T-helper 2 cell treated with Interferon-gamma antibody and Interleukin-4, amounts not matched to agents 5 μg/mL and 100 μg/mL, for 36 hours (primary cell): ENCODE data around the gene ZNF420.
"Not testable (repeated sequence)": the region's sequence is repeated elsewhere in the genome, so short reads cannot be mapped to it uniquely, and the experiment has no call there.

ENCODE experiments used
- DNase-seq: peaks from one replicate; pipeline ENCODE4 v3.0.0; 2021; ENCODE audit warnings: low spot score
- H3K27ac Mint-ChIP-seq: one replicate; pipeline ENCODE4 v1.8.0; 2021; ENCODE audit warnings: mild to moderate bottlenecking, mixed read lengths
- H3K27me3 Mint-ChIP-seq: one replicate; pipeline ENCODE4 v1.8.0; 2021; ENCODE audit warnings: low read depth, mixed read lengths
- H3K36me3 Mint-ChIP-seq: one replicate; pipeline ENCODE4 v1.8.0; 2021; ENCODE audit warnings: low read depth, mixed read lengths
- H3K4me1 Mint-ChIP-seq: one replicate; pipeline ENCODE4 v1.8.0; 2021; ENCODE audit warnings: low read depth, mixed read lengths
- H3K4me3 Mint-ChIP-seq: one replicate; pipeline ENCODE4 v1.8.0; 2022; ENCODE audit warnings: mild to moderate bottlenecking, moderate library complexity, mixed read lengths
- H3K9me3 Mint-ChIP-seq: one replicate; pipeline ENCODE4 v1.8.0; 2021; ENCODE audit warnings: mixed read lengths

Gene ZNF420

GRCh38 chr19:37095859-37096258 lies 17.6 kb downstream of the ZNF420 start:
- no peak for DNase-seq
- H3K4me1 Mint-ChIP-seq, result no peaks in the 10 kb centered on the region
- no peak overlapping the region for H3K4me3 Mint-ChIP-seq
- H3K27me3 Mint-ChIP-seq, result no peaks in the 10 kb centered on the region
- H3K9me3 Mint-ChIP-seq, result peaks cover 73% of the 10 kb centered on the region
- H3K27ac Mint-ChIP-seq, result no peak overlapping the region
- peaks cover 75% of the 10 kb centered on the region for H3K36me3 Mint-ChIP-seq

DNA sequence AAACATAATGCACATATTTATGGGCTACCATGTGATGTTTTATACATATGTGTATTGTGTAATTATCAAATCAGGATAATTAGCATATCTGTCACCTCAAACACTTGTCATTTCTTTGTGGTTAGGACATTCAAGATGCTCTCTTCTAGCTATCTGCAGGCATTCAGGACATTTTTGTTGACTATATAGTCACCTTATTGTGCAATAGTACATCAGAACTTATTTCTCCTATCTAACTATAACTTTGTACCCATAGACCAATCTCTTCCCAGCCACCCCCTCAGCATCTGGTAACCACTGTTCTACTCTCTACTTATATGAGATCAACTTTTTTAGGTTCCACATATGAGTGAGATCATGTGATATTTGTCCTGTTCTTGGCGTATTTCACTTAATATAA lies 20.3 kb downstream of the ZNF420 start:
- H3K4me3 Mint-ChIP-seq, result no peak overlapping the region

GRCh38 chr19:37104135-37104534 lies 25.9 kb downstream of the ZNF420 start:
- not testable (repeated sequence) for H3K27me3 Mint-ChIP-seq, DNase-seq, H3K4me1 Mint-ChIP-seq, H3K4me3 Mint-ChIP-seq, H3K27ac Mint-ChIP-seq
- peaks cover 79% of the 10 kb centered on the region for H3K36me3 Mint-ChIP-seq
- H3K9me3 Mint-ChIP-seq, result peaks cover 76% of the 10 kb centered on the region

More for the DNA sequence above, 20.3 kb downstream of the ZNF420 start:
- H3K27ac Mint-ChIP-seq, result no peak overlapping the region
- H3K27me3 Mint-ChIP-seq, result no peaks in the 10 kb centered on the region
- H3K9me3 Mint-ChIP-seq, result peaks cover 71% of the 10 kb centered on the region
- no peak for DNase-seq
- peaks cover 74% of the 10 kb centered on the region for H3K36me3 Mint-ChIP-seq
- H3K4me1 Mint-ChIP-seq, result no peaks in the 10 kb centered on the region

DNA sequence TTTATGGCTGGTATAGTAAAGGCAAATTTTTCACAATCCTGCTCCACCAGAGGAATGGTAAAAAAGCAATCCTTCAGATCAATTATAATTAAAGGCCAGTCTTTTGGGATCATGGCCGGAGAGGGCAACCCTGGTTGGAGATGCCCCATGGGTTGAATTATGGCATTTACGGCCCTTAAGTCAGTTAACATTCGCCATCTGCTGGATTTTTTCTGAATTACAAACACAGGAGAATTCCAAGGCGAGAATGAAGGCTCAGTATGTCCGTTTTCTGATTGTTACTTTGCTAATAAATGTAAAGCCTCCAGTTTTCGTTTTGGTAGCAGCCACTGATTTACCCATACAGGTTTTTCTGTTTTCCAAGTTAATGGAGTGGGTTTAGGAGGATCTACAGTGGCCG lies 33.5 kb downstream of the ZNF420 start:
- not testable (repeated sequence) for H3K4me1 Mint-ChIP-seq, DNase-seq

GRCh38 chr19:37114001-37114400 lies 35.8 kb downstream of the ZNF420 start:
- Mint-ChIP-seq H3K9me3 (peaks cover 77% of the 10 kb centered on the region), H3K36me3 (peaks cover 62% of the 10 kb centered on the region), H3K27me3 (no peaks in the 10 kb centered on the region), H3K27ac (no peak overlapping the region), H3K4me1 (no peaks in the 10 kb centered on the region), H3K4me3 (no peak overlapping the region)
- DNase-seq, result no peak

More for the DNA sequence above, 33.5 kb downstream of the ZNF420 start:
- Mint-ChIP-seq H3K36me3 (peaks cover 80% of the 10 kb centered on the region), H3K9me3 (peaks cover 86% of the 10 kb centered on the region)
- H3K4me3 Mint-ChIP-seq, H3K27ac Mint-ChIP-seq, H3K27me3 Mint-ChIP-seq: not testable (repeated sequence)

GRCh38 chr19:37122093-37122492 lies 43.9 kb downstream of the ZNF420 start:
- not testable (repeated sequence) for DNase-seq, H3K4me3 Mint-ChIP-seq, H3K27me3 Mint-ChIP-seq, H3K4me1 Mint-ChIP-seq, H3K27ac Mint-ChIP-seq
- H3K9me3 Mint-ChIP-seq, result peaks cover 61% of the 10 kb centered on the region
- H3K36me3 Mint-ChIP-seq, result peaks cover 20% of the 10 kb centered on the region

DNA sequence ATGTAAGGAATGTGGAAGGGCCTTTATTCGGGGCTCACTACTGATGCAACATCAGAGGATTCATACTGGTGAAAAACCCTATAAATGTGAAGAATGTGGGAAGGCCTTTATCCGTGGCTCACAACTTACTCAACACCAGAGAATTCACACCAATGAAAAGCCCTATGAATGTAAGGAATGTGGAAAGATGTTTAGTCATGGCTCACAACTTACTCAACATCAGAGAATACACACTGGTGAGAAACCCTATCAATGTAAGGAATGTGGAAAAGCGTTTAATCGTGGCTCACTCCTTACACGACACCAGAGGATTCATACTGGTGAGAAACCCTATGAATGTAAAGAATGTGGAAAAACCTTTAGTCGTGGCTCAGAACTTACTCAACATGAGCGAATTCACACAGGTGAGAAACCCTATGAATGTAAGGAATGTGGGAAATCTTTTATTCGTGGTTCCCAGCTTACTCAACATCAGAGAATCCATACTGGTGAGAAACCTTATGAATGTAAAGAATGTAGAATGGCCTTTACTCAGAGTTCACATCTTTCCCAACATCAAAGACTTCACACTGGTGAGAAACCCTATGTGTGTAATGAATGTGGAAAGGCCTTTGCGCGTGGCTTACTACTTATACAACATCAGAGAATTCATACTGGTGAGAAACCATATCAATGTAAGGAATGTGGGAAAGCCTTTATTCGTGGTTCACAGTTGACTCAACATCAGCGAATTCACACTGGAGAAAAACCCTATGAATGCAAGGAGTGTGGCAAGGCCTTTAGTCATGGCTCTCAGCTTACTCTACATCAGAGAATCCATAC lies 50.0 kb downstream of the ZNF420 start:
- Mint-ChIP-seq H3K9me3 (peaks cover 88% of the 10 kb centered on the region), H3K4me1 (no peaks in the 10 kb centered on the region), H3K27me3 (no peaks in the 10 kb centered on the region), H3K4me3 (no peak overlapping the region), H3K27ac (no peak overlapping the region), H3K36me3 (peaks cover 39% of the 10 kb centered on the region)
- no peak for DNase-seq

DNA sequence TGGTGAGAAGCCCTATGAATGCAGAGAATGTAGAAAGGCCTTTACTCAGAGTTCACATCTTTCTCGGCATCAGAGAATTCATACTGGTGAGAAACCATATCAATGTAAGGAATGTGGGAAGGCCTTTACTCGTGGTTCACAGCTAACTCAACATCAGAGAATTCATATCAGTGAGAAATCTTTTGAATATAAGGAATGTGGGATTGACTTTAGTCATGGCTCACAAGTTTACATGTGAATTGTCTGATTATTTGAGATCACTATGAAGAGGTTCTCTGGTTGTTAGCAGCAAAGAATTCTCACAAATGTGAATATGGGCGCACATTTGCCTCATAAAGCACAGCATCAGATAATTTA lies 50.6 kb downstream of the ZNF420 start:
- Mint-ChIP-seq H3K9me3 (peaks cover 92% of the 10 kb centered on the region), H3K27ac (no peak overlapping the region), H3K36me3 (peaks cover 40% of the 10 kb centered on the region), H3K4me1 (no peaks in the 10 kb centered on the region), H3K27me3 (no peaks in the 10 kb centered on the region), H3K4me3 (no peak overlapping the region)
- DNase-seq, result no peak

DNA sequence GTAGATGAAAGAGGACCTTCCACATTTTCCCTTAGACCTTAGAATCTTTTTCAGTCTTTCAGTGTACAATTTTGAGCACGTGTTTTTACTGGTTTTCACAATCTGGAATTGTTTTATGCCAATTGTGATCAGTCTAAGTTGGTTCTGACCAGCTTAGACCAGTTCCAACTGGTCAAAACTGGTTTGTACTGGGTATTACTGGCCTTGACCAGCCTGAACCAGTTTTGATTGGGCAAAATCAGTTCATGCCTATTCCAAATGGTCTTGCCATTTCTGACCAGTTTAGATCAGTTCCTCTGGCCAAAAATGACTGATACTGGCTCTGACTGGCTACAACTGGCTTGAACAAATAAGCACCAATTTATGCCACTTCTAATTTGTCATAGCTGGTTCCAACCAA lies 57.9 kb downstream of the ZNF420 start:
- Mint-ChIP-seq H3K4me3 (no peak overlapping the region), H3K27me3 (no peaks in the 10 kb centered on the region), H3K36me3 (peaks cover 6% of the 10 kb centered on the region), H3K27ac (no peak overlapping the region), H3K4me1 (no peaks in the 10 kb centered on the region), H3K9me3 (peaks cover 65% of the 10 kb centered on the region)
- DNase-seq, result no peak

DNA sequence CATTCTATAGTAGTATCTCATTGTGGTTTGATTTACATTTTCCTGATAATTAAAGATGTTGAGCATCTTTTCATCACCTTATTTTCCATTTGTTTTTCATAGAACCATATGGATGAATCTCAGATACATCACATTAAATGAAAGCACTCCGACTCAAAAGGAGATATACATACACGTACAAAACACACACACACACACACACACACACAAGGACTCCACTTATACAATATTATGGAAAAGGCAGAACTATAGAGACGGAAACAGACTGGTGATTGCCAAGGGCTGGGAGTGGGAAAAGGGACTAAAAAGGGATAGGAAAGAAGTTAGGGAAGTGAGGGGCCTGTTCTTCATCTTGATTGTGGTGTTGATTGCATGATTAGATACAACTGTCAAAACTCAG lies 70.0 kb downstream of the ZNF420 start:
- Mint-ChIP-seq H3K9me3 (peaks cover 61% of the 10 kb centered on the region), H3K4me1 (no peaks in the 10 kb centered on the region), H3K4me3 (no peak overlapping the region), H3K27me3 (no peaks in the 10 kb centered on the region), H3K36me3 (peaks cover 2% of the 10 kb centered on the region), H3K27ac (no peak overlapping the region)
- DNase-seq, result no peak

DNA sequence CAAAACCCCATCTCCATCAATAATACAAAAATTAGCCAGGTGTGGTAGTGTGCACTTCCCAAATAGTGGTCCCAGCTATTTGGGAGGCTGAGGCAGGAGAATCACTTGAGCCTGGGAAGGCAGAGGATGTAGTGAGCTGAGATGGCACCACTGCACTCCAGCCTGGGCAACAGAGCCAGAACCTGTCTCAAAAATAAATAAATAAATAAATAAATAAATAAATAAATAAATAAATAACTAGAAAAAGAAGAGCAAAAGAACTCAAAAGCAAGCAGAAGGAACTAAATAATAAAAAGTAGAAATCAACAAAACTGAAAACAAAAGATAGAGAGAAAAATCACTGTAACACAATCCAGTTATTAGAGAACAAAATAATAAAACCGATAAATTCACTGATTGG lies 81.9 kb downstream of the ZNF420 start:
- DNase-seq, result no peak
- peaks cover 40% of the 10 kb centered on the region for H3K36me3 Mint-ChIP-seq
- no peaks in the 10 kb centered on the region for H3K4me1 Mint-ChIP-seq
- H3K9me3 Mint-ChIP-seq, result peaks cover 56% of the 10 kb centered on the region
- no peak overlapping the region for H3K4me3 Mint-ChIP-seq
- no peaks in the 10 kb centered on the region for H3K27me3 Mint-ChIP-seq
- H3K27ac Mint-ChIP-seq, result no peak overlapping the region

DNA sequence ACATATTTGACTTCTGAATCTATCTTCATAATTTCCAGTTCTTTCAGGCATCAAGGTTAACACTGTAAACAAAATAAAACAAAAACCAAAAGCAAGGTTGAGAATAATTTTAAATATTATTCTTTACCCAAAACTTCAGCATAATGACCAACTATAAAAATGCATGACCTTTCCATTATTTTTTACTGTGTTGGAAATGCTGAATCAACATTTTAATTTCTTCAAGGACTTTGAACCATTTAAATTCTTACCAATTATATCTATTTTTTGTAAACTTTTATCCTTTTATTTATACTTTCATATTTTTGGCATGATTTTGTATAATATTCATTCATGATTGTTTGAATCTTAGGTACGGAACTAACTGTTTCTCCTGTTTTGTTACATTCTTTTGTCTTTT lies 87.4 kb downstream of the ZNF420 start:
- Mint-ChIP-seq H3K9me3 (peaks cover 50% of the 10 kb centered on the region), H3K27me3 (no peaks in the 10 kb centered on the region), H3K27ac (no peak overlapping the region), H3K36me3 (peaks cover 56% of the 10 kb centered on the region), H3K4me1 (no peaks in the 10 kb centered on the region), H3K4me3 (no peak overlapping the region)
- DNase-seq, result no peak

DNA sequence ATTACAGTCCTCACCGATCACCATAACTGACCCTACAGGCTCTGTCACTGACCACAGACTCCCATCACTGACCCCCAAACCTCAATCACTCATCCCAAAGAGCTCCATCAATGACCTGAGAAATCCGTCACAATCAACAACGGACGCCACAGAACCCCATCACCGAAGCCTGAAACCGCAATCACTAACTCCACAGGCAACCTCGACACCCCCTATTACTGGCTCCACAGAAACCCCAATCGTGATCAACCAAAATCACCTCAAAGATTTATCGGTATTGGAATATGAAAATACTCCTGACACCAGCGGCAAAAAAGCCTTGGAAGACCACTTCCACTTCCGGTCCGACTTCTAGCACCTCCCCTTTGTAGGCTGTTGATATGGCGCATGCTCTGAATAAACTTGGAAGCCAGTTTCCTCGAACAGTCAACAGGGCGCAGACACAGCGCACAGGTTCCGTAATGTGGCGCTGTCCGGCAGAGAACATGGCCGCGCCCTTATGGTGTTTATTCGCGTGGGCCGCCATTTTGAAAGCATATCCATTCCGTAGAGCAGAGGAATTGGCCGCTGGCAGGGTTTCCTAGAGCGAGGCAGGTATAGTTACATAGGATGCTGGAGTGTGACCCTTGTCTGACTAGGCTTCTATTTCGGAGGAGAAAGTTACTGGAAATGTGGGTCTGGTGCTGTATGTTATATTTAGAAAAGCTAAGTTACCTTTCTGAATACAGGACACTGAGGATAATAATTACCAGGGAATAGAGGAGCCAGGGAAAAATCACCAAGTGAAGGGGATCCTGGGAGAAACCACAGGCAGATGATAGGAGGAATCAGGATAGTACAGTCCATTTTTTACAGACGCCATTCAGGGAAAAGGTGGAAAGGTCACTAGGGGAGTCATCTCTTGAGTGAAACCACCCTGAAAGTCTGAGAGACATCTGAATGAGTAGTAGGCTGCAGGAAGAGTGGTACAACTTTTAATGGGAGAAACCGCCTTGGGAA lies 94.4 kb downstream of the ZNF420 start, which contains the start of gene ZNF585A:
ZNF585A (minus strand) TSS at position 328 of the 999 bp plus-strand sequence. CDS start 2,785 bp downstream, outside the sequence.
- Mint-ChIP-seq H3K36me3 (peaks cover 23% of the 10 kb centered on the region), H3K27ac (no peak within 1 kb of the TSS), H3K27me3 (no peaks in the 10 kb centered on the region), H3K4me1 (peaks cover 2% of the 10 kb centered on the region), H3K4me3 (no peak within 1 kb of the TSS), H3K9me3 (peaks cover 44% of the 10 kb centered on the region)
- DNase-seq, result peak; percentile 86
